ENCODE results near the gene LRRC7.
A peak's percentile ranks its signal among the peaks of the same experiment; 100 is the strongest.
"Not testable (repeated sequence)": the region's sequence is repeated elsewhere in the genome, so short reads cannot be mapped to it uniquely, and the experiment has no call there.

LRRC7 gene

GRCh38 chr1:69710484-69711189, 142.9 kb downstream of the LRRC7 start:
- no peak overlapping the region for H3K4me3 ChIP-seq (ENCODE audit: low read depth, low read length)
- in situ Hi-C loops (cut with HindIII; ENCODE audit: low sequenced_read_pairs), result no loop called here
- TF ChIP-seq CTCF (IDR thresholded peaks at IDR 0.05; ENCODE audit: low read depth, low read length, missing control alignments), result no peak
- DNase-seq (ENCODE audit: low read depth), result no peak

DNA sequence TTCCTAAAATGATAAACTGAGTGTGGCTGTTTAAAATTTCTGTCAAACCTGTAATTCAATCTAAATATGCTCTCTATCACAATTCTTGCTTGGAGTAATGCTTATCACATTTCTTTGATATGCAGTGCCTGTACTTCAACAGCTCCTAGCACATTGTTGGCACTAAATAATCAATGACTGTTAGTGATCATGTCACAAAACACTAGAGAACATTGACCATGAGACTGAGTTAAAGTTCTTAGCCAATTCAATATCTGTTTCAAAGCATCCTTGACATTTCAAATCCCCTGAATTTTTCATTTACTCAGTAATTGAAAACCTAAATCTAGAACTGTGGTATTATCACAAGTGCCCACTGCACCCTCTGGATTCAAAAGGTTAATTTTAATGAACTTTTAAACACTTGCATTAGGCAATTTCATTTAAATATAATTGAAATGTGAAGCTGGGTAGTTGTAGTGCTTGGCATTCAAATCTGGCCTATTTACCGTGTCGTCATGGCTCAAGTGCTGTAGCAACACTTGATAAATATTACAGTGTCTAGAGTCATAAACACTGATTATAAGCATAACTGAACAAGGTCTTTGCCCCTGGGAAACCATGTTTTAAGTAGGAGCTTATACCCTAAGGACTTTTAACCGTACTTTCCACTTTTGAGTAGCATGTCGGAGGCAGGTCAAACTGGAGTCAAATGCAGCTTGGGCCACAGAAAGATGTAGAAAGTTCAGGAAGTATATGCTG, 143.6 kb downstream of the LRRC7 start:
- DNase-seq (ENCODE audit: low read depth), result no peak
- no peak for TF ChIP-seq CTCF (IDR thresholded peaks at IDR 0.05; ENCODE audit: low read depth, low read length, missing control alignments)
- in situ Hi-C loops (cut with HindIII; ENCODE audit: low sequenced_read_pairs), result no loop called here
- no peak overlapping the region for H3K4me3 ChIP-seq (ENCODE audit: low read depth, low read length)

- H3K4me3 ChIP-seq (ENCODE audit: low read depth, low read length), result not testable (repeated sequence)
Measured at GRCh38 chr1:69717834-69718233, 150.1 kb downstream of the LRRC7 start.

DNA sequence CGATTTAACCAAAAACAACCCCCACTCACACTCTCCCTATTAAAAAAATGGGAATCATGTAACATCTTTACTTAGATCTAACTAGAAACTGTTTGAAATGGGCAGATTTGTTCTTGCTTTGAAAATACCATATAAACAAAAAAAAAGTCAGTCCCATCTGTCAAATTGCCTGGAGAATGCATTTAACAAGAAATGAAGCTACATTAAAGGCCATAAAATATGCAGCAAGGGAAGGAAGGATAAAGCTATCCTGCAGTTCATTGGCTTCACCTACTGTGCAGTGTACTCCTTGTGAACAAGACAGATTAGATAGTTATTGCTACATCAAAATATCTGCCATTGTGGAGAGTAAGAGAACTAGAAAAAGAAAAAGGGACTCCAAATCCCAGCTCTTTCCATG, 160.5 kb downstream of the LRRC7 start:
- H3K4me3 ChIP-seq (ENCODE audit: low read depth, low read length), result no peak overlapping the region
- no peak for DNase-seq (ENCODE audit: low read depth)
- no peak for TF ChIP-seq CTCF (IDR thresholded peaks at IDR 0.05; ENCODE audit: low read depth, low read length, missing control alignments)
- in situ Hi-C loops (cut with HindIII; ENCODE audit: low sequenced_read_pairs), result no loop called here

More at GRCh38 chr1:69717834-69718233, 150.1 kb downstream of the LRRC7 start:
- in situ Hi-C loops (cut with HindIII; ENCODE audit: low sequenced_read_pairs); DNase-seq (ENCODE audit: low read depth): not testable (repeated sequence)

DNA sequence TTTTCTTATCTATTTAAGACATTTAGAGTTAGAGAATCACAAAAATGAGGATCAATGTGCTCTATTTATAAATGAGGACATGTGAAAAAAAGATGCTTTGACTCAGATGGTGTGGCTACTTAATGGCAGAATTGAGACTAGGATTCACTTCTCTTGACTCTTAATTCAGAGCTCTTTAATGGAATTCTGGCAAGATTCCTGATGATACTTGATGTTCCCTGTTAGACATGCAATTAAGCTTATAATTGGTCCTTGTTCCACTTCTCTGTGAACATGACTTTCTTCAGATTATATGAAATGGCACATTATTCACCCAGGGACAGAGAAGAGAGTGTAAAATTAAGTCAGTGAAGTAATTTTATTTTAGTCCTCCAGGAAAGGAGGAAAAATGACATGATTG, 165.3 kb downstream of the LRRC7 start:
- no peak overlapping the region for H3K4me3 ChIP-seq (ENCODE audit: low read depth, low read length)
- in situ Hi-C loops (cut with HindIII; ENCODE audit: low sequenced_read_pairs), result no loop called here
- TF ChIP-seq CTCF (IDR thresholded peaks at IDR 0.05; ENCODE audit: low read depth, low read length, missing control alignments), result no peak
- DNase-seq (ENCODE audit: low read depth), result no peak

GRCh38 chr1:69737527-69738185, 169.9 kb downstream of the LRRC7 start:
- H3K4me3 ChIP-seq (ENCODE audit: low read depth, low read length), result no peak overlapping the region
- peak; percentile 79 for DNase-seq (ENCODE audit: low read depth)
- in situ Hi-C loops (cut with HindIII; ENCODE audit: low sequenced_read_pairs), result no loop called here
- TF ChIP-seq CTCF (IDR thresholded peaks at IDR 0.05; ENCODE audit: low read depth, low read length, missing control alignments), result peak; percentile 74

Measured in astrocyte of the cerebellum (primary cell).